ENCODE results near the gene DNM2. TPM values are rescaled to one million over a fixed set of nuclear protein-coding genes. Genes with fewer than 3 reads are reported as not detected.

Gene DNM2
- total RNA-seq, 4 donors from 2014 or later, result 135 to 322 (median 173) TPM

GRCh38 chr19:10686661-10687517 lies 31.0 kb upstream of the DNM2 start:
- H3K27me3 ChIP-seq, result no peaks in the 10 kb centered on the region
- no peak overlapping the region for H3K27ac ChIP-seq
- H3K4me1 ChIP-seq, result peaks cover 21% of the 10 kb centered on the region
- peaks cover 98% of the 10 kb centered on the region for H3K36me3 ChIP-seq
- TF ChIP-seq POLR2A (IDR thresholded peaks at IDR 0.05) (no peak), CTCF (IDR thresholded peaks at IDR 0.05) (no peak), POLR2AphosphoS5 (IDR thresholded peaks at IDR 0.05) (no peak), EP300 (IDR thresholded peaks at IDR 0.05) (no peak)
- H3K9me3 ChIP-seq, result no peaks in the 10 kb centered on the region
- WGBS, result 68% methylated on average over 28 of the region's 31 CpGs
- no peak for DNase-seq (ENCODE audit: low spot score in 2 of 2)
- H3K4me3 ChIP-seq, result no peak overlapping the region

GRCh38 chr19:10687518-10688288 lies 30.2 kb upstream of the DNM2 start:
- no peak for DNase-seq (ENCODE audit: low spot score in 2 of 2)
- no peak for TF ChIP-seq EP300 (IDR thresholded peaks at IDR 0.05)
- no peak for TF ChIP-seq POLR2AphosphoS5 (IDR thresholded peaks at IDR 0.05)
- TF ChIP-seq POLR2A (IDR thresholded peaks at IDR 0.05), result no peak
- TF ChIP-seq CTCF (IDR thresholded peaks at IDR 0.05), result no peak
- Histone ChIP-seq H3K27ac (no peak overlapping the region), H3K4me3 (no peak overlapping the region), H3K4me1 (peaks cover 20% of the 10 kb centered on the region), H3K9me3 (no peaks in the 10 kb centered on the region), H3K36me3 (peaks cover 93% of the 10 kb centered on the region), H3K27me3 (no peaks in the 10 kb centered on the region)
- 89% methylated on average over 13 of the region's 25 CpGs for WGBS

GRCh38 chr19:10688545-10689280 lies 29.2 kb upstream of the DNM2 start:
- Histone ChIP-seq H3K9me3 (no peaks in the 10 kb centered on the region), H3K36me3 (peaks cover 83% of the 10 kb centered on the region), H3K27ac (no peak overlapping the region), H3K4me3 (no peak overlapping the region), H3K4me1 (peaks cover 20% of the 10 kb centered on the region), H3K27me3 (no peaks in the 10 kb centered on the region)
- TF ChIP-seq CTCF (IDR thresholded peaks at IDR 0.05) (no peak), EP300 (IDR thresholded peaks at IDR 0.05) (no peak), POLR2A (IDR thresholded peaks at IDR 0.05) (no peak), POLR2AphosphoS5 (IDR thresholded peaks at IDR 0.05) (no peak)
- DNase-seq (ENCODE audit: low spot score in 2 of 2), result no peak
- 88% methylated on average over 8 of the region's 27 CpGs for WGBS

- no peak for DNase-seq (ENCODE audit: low spot score in 2 of 2)
- Histone ChIP-seq H3K4me3 (no peak overlapping the region), H3K27ac (no peak overlapping the region), H3K4me1 (peaks cover 17% of the 10 kb centered on the region), H3K27me3 (no peaks in the 10 kb centered on the region), H3K9me3 (no peaks in the 10 kb centered on the region), H3K36me3 (peaks cover 68% of the 10 kb centered on the region)
- 42% methylated on average over 4 of the region's 7 CpGs for WGBS
- TF ChIP-seq EP300 (IDR thresholded peaks at IDR 0.05) (no peak), POLR2A (IDR thresholded peaks at IDR 0.05) (no peak), POLR2AphosphoS5 (IDR thresholded peaks at IDR 0.05) (no peak), CTCF (IDR thresholded peaks at IDR 0.05) (no peak)
Observed at GRCh38 chr19:10690341-10690781, 27.5 kb upstream of the DNM2 start.

All from suprapubic skin (tissue), 4 donors.